ENCODE results near the gene SPATA31D3.
"Not testable (repeated sequence)": the region's sequence is repeated elsewhere in the genome, so short reads cannot be mapped to it uniquely, and the experiment has no call there.

SPATA31D3 gene

GRCh38 chr9:81943393-81943792, at the start of gene SPATA31D3:
Gene SPATA31D3, plus strand, starts transcription at chr9:81943500. Its CDS starts 86 bp downstream, at chr9:81943586.
- not testable (repeated sequence) for DNase-seq (ENCODE audit: low read depth)

DNA sequence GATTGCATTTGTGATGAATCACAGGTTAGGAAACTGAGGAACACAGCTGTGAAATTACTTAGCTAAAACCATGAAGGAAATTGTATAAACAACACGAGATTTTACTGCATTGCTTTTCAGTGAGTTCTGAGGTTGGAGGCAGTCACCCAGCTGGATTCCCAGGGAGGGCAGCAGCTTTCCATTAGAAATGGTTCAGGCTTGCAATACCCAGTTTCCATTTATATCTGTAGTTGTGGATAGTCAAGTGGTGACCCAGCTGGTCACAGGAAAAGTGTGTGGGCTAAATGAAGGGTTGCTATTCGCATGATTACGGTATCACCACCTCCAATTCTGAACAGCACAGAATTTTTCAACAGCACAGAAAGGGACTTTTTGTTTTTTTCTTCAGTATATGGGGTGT, 49.4 kb upstream of the SPATA31D3 start:
- DNase-seq (ENCODE audit: low read depth) = no peak

- DNase-seq (ENCODE audit: low read depth) = no peak
Measured at GRCh38 chr9:81894891-81895290, 48.4 kb upstream of the SPATA31D3 start.

DNA sequence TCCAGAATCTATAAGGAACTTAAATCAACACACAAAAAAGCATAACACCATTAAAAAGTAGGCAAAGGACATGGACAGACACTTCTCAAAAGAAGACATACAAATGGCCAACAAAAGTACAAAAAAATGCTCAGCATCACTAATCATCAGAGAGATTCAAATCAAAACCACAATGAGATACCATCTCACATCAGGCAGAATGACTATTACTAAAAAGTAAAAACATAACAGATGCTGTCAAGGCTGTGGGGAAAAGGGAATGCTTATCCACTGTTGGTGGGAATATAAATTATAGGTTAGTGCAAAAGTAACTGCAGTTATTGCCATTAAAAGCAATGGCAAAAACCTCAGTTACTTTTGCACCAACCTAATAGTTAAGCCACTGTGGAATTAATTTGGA, 47.2 kb upstream of the SPATA31D3 start:
- no peak for DNase-seq (ENCODE audit: low read depth)

DNA sequence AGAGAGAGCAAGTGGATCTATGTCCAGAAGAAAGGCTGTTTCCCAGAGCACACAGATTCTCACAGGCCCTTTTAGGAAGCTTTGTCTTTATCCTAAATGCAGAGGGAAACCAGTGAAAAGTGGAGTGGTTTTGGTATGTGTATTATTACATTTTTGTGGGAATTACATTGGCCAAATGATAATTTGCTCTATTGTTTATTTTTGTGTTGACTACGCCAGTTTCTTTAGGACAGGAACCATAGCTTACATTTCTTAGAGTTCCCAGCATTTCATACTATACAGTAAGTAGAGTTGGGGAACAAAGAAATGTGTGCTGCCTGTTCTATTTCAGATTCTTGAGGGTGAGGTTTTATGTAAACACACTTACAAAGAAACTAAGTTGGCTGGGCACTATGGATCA, 44.4 kb upstream of the SPATA31D3 start:
- DNase-seq (ENCODE audit: low read depth) = no peak

DNA sequence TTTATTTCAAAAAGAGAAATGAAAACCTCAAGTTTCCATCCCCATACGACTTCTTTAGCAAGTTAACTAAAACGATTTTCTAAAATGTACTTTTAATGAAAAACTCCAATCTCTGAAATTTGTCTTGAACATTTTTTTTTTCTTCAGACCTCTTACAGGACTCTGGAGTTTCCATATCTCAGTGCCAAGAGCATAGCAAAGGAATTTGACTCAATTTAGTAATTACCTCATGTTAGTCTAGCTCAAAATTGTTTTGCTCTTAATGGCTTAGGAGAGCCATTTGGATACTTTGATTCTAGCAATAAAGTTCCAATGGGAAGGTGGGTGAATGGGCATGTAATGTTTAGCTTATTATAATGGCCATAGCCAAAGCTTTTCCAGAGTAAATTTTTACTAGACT, 41.1 kb upstream of the SPATA31D3 start:
- no peak for DNase-seq (ENCODE audit: low read depth)

DNA sequence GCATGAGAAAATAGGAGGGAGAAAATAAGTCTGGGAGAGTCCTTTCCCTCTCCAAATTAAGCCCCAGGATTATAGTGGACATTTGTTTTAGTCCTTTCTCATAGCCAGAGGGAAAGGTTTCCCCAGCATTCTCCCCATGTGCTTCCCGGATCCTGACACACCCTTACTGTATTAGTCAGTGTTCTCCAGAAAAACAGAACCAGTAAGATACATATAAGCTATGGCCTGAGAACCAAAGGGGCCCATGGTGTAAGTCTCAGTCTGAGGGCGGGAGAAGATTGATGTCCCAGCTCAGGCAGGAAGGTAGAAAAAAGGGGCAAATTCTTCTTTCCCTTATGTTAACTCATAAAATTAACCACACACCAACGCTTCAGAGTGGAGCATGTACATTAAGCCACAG, 40.7 kb upstream of the SPATA31D3 start:
- DNase-seq (ENCODE audit: low read depth) = no peak

- DNase-seq (ENCODE audit: low read depth) = no peak
Measured at GRCh38 chr9:81906671-81907070, 36.6 kb upstream of the SPATA31D3 start.

GRCh38 chr9:81912135-81912534, 31.2 kb upstream of the SPATA31D3 start:
- DNase-seq (ENCODE audit: low read depth) = no peak

- DNase-seq (ENCODE audit: low read depth) = no peak
Measured at GRCh38 chr9:81915801-81916505, 27.3 kb upstream of the SPATA31D3 start.

GRCh38 chr9:81918507-81918906, 24.8 kb upstream of the SPATA31D3 start:
- not testable (repeated sequence) for DNase-seq (ENCODE audit: low read depth)

DNA sequence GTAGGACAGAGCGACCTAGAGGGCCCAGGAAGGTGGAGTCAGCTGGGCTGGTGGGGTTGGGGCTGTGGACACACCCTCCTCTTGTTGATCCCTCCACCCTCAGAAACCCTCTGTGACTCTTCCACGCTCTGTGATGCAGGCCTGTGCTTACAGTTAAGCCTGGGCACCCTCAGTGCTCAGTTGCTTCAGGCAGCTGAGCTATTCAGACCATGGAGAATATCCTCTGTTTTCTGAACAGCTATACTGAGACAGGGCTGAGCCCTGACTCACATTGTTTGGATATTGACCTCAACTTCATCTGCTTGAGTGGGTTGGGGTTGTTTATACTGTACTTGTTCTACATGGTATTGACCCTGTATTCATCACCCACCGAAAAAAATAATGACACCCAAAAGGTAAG, 15.0 kb upstream of the SPATA31D3 start, which contains the start of gene SPATA31D4:
Gene SPATA31D4, plus strand, starts transcription at position 124 of the 400 bp plus-strand sequence. Its CDS starts 86 bp downstream, at position 210.
- DNase-seq (ENCODE audit: low read depth) = not testable (repeated sequence)

DNA sequence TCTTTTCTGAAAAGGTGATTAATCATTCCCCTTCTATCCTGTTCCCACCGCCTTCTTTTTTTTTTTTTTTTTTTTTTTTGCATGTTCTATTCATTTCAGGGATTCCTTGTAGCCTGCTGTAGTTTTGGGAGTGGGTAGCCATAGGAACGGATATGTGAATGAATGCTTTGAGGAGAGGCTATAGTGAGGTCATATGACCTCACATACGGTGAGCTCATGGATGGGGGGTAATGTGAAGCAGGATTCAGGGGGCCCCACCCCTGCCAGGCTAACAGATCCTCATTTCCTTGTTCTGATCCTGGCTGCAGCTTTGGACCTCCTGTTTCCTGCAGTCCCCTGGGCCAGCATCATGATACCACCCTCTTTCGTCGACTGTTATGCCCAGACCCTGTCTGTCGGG, 13.2 kb upstream of the SPATA31D3 start:
- not testable (repeated sequence) for DNase-seq (ENCODE audit: low read depth)

GRCh38 chr9:81933547-81933946, 9.8 kb upstream of the SPATA31D3 start:
- not testable (repeated sequence) for DNase-seq (ENCODE audit: low read depth)

DNA sequence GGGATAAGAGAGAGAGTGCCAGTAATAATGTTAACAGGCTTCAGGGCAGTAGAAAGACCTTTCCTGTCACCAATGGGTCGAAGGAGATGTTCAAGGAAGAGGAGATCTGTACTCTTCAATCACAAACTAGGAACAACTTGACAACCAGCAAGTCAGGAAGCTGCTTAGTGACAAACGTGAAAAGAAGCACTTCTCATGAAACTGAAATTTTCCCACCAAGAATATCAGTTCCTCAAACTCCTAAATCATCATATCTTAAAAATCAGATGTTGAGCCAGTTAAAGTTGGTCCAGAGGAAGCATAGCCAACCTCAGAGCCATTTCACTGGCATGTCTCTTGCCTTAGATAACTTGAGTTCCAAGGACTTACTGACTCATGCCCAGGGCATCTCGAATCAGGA, 5.3 kb downstream of the SPATA31D3 start:
- DNase-seq (ENCODE audit: low read depth) = not testable (repeated sequence)

GRCh38 chr9:81953096-81953495, 9.8 kb downstream of the SPATA31D3 start:
- no peak for DNase-seq (ENCODE audit: low read depth)

- DNase-seq (ENCODE audit: low read depth) = no peak
Measured at GRCh38 chr9:81955625-81956024, 12.3 kb downstream of the SPATA31D3 start.

DNA sequence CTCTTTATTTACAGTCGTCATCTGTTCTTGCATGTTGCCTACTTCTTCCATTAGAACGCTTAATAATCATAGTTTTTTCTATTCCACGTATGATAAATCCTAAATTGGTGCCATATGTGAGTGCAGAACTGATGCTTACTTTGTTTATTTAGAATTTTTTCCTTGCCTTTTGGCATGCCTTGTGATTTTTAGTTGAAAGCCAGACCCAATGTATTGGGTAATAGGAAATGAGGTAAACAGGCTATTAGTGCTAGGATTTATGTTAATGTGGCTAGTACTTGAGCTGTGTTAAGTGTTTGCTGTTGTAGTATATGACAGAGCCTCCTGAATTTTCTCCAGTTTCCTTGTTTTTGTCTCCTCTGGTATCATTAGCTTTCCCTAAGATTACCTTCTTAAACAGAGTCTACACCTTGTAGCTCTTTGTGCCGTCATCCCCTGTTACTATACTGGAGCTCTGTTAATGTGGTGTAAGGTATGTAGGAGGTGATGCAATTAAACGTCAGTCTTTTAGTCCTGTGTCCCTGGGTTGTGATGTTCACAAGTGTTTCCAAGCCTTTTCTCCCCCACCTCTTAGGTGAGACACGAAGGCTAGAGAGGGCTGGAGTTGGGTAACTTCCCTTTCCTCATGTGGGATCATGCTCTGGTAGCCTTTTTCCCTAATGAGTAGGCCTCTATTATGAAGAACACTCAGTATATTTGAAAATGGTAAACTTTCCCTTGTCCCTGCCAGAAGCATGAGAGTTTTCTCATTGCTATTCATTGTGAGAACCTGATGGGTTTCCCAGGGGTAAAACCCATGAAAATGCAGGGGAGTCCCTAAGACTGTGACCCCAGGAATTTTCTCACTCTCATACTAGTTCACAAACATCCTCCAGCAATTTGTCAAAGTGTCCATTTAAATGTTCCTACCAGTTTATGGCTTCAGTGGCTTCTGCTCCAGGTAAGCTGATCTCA, 21.2 kb downstream of the SPATA31D3 start:
- DNase-seq (ENCODE audit: low read depth) = no peak

- DNase-seq (ENCODE audit: low read depth) = no peak
Measured at GRCh38 chr9:81968026-81968425, 24.7 kb downstream of the SPATA31D3 start.

DNA sequence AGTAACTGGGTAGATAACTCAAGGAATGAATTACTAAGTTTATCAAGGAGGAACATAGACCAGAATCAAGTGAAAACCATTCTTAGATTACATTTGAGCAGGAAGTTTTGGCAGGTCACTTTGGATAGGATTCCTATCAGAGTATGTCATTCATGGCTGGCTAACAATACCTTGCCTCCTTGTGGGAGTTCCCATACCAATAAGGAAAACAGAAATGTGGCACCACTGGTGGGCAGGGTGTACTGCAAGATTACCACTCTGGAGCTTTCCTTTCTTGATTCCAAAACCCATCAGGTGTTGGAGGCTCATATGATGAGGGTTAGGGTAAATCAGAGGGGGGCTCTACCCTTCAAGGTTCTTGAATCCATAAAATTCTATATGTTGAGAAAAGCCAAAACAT, 26.7 kb downstream of the SPATA31D3 start:
- no peak for DNase-seq (ENCODE audit: low read depth)

DNA sequence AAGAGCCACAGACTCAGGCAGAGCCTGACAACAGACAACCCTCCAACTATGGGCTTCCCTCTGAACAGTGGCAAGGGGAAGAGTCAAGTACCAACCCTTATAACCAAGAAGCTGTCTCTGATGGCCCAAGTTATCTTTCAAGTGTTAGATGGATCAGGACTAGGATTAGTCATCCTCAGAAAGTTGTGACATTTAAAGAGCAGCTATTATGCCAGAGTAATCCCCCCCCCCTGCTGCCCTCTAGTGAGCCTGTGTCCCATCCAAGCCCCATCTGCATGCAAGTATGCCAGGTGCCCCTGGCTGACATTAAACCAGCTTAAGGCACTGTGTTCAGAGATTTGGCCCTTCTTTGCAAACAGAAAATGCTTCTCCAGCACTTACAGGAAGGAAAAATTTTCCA, 28.4 kb downstream of the SPATA31D3 start:
- no peak for DNase-seq (ENCODE audit: low read depth)

- no peak for DNase-seq (ENCODE audit: low read depth)
Measured at GRCh38 chr9:81974764-81975163, 31.5 kb downstream of the SPATA31D3 start.

GRCh38 chr9:81976351-81976750, 33.1 kb downstream of the SPATA31D3 start:
- no peak for DNase-seq (ENCODE audit: low read depth)
